Cerebellar cortex (tissue), 1 donor: ENCODE data around the gene PLXNA2.

Source experiments
- DNase-seq: peaks from one replicate; pipeline ENCODE4 v3.0.0-alpha.2; 2015; ENCODE audit warnings: low spot score

The PLXNA2 gene

DNA sequence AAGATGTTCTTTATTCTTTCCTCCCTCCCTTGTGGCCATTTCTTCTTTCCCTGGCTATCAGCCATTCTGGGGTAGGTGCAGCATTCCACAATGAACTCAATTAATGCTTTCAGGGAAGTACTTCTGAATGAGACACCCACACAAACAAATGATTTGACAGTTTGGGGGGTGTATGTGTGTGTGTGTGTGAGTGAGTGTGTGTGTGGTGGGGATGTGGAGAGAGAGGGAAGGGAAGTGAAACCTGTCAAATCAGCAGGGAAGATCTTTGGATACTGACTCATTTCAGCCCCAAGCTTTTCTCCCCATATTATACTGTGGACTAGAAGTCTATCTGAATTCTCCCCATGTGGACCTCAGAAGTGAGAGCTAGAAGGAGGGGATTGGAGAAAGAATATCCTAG is 178.3 kb downstream of the PLXNA2 start:
- DNase-seq, result no peak

DNA sequence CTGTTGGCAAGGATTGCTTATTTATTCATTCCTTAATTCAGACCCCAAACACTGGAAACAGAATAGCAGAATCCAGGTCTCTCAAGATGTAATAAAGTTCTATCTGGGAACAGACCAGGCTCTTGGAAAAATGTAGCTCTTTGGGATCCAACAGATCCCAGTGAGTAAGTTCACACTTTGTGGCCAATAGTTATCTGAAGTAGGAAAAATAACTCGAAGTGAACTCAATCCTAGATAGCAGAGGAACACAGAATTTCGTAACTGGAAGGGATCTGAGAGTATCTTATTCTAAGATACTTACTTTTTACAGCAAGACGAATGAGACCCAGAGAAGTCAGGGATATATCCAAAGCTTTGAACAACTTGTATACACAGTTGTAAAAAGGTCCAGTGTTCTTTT is 182.6 kb downstream of the PLXNA2 start:
- no peak for DNase-seq

DNA sequence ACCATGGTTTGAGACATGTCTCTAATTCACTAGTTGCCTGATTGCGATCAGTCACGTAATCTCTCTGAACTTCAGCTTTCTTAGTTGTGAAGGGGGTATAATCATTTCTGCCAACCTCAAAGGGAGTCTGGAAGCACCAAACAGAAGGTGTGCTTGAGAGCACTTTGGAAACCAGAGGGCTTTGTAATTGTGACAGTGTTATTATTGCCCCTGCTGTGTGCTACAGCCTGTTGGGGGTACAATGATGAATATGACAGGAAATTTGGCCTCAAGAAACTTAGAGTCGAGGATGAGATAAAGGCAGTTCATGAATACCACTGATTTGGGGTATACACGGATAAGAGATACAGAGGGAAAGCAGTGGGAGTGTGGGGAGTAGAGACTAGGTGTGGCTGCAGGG is 183.1 kb downstream of the PLXNA2 start:
- DNase-seq, result no peak

DNA sequence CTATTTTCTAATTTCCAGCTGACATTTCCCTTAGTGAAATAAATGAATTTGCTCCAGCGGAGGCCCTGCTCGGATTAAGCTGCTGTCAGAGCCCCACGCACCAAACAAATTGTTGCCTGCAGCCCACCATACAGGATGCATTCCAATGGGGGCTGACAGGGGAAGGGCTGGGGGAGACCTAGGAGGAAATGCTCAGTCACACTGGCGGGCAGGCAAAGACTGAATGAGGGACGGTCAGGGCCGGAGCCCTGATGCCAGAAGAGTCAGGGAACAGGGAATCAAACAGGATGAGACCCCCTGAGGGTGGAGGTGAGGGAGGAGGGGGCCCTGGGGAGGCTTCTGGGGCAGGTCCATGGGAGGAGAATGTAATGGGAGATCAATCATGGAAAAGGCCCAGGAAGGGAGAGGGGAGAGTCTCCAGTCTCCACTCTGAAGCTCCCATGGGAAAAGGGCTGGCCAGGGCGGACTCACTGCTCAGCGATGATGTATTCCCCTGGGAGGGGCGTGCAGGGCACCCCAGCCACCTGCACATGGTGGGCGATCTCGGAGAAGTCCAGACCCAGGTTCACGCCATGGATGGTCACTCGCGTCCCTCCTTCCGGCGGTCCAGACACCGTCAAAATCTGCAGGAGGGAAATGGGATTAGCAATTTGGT is 183.8 kb downstream of the PLXNA2 start:
- no peak for DNase-seq

DNA sequence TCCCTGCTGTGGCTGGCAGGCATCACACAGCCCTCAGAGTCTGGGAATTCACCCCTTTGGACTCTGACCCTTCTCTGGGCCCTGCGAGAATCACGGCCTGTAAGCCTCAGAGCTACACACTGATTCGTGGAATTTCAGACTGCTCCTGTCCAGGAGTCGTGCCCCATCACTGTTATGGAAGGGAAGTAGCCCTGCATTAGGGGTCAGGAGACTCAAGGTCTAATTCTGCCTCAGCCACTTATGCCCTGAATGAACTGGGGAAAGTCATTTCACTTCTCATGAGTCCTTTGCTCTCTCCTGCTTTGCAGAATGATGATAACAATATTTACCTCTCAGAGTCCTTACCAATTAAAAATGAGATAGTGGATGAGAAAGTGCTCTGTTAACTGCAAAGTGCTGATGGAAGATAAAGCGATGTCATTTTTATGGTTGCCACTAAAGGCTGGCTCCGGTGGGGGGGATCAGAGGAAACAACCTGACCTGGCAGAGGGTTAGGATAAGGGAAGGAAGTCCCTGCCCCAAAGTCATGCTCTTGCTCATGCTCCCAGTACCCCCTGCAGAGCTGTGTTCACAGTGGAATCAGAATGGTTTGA is 184.7 kb downstream of the PLXNA2 start:
- no peak for DNase-seq

DNA sequence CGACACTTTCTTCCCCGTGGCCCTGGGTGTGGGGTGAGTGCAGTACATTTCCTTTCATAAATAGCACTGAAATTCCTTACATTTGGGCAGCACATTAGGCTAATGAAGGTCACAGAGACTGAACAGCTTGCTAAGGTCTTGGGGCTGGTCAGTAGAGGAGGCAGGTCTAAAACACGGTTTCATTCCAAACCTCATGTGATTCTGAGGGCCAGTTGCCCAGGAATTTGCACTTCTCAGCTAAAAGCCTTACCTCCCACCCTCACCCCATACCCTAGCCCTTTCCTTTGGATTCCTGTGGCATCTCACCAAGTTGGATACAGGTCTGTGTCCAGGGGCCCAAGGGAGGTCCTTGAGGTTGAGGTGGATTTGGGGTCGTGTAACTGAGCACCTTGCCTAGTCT is 185.4 kb downstream of the PLXNA2 start:
- DNase-seq, result peak; percentile 41

DNA sequence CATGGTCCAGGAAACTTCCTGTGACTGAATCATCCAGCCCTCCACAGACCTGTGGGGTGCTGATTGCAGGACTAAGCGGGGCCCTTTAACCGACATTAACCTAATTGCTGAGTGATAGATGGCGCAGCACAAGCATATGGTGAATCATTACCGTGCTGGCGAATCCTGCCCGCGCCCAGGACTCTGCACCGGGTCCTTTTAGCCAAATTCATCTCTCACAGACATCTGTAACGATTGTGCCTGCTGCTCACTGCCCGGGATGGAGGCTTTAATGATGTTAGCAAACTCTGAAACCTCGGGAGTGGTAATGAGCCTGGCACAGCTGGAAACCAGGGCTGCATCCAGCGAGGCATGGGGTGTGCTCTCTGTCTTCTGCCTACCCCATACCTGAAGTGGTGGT is 185.9 kb downstream of the PLXNA2 start:
- DNase-seq, result peak; percentile 43

DNA sequence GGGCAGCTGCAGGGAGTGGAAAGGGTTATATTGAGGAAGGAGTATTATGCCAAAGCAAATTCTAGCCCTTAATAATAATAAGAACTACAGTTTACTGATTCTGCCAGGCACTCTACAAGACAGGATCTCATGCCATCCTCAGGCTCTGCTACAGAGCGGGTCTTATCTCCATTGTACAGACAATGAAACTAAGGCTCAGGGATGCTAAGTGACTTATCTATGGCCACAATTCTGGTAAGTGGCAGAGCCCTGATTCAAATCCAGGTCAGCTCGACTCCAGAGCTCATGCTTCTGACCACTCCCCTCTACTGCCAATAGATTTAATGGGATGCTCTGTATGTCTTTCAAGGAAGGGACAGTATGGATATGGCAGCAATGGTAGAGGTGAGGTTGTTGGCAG is 187.1 kb downstream of the PLXNA2 start:
- no peak for DNase-seq

DNA sequence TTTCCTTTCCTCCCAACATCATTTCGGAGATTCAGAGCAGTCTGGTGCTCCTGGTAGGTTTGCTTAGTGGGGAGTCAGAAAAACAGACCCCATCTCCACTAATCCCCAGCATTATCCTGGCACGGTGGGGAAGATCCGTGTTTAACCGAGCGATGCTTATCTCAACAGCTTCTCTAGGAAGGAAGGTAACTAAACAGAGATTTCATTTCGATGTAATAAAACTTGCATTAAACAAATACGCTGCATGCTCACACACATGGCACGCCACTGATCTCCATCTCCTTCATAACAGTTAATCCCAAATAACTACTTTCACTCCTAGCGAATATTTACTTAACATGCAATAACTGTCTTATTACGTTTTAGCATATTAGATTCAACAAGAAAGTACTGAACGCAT is 188.6 kb downstream of the PLXNA2 start:
- no peak for DNase-seq

DNA sequence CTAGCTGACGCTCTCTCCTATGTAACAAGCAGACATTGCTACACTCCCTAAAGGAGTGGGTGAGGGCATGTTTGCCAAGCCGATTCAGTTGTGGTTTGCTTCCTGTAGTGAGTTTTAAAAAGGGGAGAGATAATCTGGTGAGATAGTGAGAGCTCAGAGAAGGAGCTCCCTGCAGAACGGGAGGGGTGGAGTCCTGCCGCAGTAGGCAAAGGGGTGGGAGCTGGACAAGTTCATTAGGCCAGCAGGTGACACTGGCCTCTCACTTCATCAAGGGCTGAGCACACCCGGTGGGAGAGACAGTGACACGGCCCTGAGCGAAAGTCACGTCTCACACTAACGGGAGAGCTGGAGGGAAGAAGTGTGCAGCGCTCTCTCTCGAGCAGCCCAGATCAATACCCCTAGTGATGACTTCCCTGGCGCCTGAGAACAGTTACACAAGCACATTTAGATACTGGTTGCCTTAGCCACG is 189.2 kb downstream of the PLXNA2 start:
- no peak for DNase-seq

DNA sequence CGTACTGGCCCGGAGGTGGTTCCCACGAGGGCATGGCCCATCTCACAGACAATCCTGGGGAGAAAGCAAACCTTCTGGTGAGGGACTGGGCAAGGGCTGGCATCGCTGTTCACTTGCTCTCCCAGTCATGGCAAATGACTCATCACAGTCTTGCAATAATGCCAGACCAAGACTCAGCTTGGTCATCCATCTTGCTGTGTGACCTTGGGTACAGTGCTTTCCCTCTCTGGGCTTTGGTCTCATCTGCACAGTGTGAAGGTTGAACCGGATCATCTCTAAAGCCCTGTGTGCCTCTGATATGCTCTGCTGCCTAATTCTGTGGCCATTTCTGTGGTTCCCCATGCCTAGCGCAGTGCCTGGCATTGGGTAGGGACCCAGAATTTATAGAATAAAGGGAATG is 189.7 kb downstream of the PLXNA2 start:
- no peak for DNase-seq

DNA sequence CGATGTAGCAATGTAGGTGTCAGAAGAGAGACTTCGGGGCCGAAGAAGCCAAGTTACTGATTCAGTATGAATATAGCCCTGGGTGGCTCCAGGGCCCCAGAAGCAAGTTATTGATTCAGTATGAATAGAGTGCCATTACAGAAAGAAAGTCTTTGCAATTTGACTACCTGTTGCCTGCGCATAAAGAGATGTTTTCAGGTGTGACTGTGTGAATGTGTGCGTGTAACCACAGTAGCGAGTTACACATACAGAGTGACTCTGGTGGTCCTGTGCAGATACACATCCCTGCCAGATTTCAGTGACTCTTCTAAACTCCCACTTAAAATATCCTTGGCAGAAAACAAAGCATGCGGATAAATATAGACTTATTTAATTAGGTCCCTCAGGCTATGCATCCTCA is 190.5 kb downstream of the PLXNA2 start:
- DNase-seq, result no peak

DNA sequence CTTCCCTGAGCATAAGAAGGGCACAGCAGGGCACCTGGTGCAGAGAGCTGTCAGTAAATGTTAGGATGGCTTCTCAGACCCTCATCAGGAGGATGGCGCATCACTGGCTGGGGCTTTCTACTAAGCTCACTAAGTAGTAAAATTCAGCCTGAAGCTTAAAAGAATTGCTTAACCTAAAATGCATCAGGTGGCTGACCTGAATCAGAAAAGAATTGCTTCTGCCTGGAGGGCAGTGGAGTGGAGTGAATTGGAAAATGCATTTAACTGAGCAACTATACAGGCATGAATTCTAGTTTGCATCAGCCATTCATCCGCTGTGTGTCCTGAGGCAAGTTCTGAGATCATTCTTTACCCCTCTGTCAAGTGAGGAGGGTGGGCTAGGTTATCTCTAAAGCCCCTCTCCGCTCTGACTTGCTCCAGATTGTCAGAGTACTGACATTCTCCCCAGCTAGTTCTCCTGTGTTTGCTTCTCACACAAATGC is 191.2 kb downstream of the PLXNA2 start:
- DNase-seq, result no peak

DNA sequence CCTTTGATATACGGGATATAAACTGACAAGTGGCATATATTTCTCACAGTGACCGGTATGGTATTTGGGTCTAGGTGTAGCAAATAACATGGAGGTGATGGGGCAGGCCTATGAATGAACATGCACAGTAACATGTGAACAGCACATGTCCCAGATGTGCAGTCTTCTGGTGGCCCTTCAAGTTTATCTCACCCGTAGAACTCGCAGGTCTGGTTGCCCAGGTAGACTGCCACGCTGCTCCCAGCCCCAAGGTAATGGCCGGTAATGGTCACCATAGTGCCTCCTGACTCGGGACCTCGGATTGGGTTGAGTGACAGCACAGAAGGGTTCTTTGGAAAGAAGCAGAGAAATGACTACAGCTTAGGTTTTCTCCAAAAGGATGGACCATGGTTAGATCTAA is 192.0 kb downstream of the PLXNA2 start:
- DNase-seq, result no peak

DNA sequence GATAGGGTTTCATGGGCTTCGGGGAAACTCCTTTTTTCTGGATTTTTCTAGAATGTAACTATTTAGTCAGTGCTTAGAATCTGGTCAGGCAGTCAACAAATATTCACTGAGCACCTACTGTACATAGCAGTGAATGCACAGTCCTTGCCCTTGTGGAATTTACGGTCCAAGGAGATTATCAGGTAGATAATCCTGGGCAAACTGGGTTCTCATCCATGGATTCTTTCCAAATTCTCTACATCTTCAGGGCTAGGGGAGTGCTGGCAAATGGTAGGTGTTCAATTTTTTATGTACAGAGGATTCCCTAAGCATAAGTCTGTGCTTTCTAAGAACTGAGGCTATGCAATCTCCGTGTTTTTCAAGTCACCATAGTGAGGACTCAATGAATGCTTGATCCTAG is 192.5 kb downstream of the PLXNA2 start:
- DNase-seq, result no peak

DNA sequence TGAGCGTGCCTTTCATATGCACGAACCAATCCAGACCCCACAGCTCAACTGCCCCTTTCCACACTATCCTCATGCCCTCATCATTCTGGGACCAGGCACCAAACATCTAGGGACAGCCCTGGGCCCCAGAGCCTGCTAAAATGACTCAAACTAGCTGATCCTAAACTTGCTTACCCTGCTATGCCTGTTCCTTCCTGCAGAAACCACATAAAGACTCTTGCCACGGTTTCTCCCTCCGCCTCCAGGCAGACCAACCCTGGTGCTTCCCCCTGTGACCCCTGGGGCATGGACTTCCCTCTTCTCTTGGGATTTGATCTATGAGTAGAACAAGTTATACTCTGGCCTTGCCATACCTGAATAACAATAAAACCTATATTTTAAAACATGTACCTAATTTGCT is 195.3 kb downstream of the PLXNA2 start:
- DNase-seq, result no peak

DNA sequence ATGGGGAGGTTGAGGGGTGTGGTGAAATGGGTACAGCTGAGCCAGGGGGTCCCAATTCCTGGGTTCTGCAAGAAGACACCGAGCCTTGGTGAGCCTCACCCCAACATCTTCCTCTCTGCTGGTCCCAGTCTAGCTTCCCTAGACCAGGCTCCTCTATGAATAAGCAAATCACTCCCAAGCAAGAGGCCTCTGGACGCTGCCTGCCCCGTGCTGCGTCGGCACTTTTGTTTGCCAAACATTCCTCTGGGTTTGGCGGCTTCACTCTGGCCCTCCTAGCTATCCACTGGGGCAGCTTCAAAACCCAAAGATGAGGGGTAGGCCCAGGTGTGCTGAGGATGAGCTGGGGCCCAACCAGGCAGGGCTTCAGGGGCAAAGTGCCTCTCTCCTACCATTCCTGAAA is 196.2 kb downstream of the PLXNA2 start:
- no peak for DNase-seq

DNA sequence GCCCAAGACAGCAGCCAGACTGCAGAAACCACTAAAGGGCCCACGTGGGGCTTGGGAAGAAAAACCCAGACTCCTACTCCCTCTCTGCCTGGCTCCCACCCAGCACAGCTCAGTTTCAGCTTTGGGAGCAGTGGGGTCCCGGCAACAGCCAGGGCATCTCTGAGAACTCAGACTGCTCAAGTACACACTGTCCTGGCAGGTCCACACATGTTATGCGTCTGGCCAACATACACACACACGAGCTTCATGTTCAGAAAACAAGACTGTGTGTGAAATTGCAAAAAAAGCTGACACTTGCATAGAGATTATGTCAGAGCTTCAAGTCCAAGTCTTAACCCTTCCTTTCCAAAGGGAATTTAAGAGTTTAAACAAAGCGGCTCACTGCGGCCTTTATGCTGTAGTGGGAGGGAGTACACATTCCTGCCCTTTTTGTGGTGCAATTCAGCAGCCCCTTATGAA is 196.7 kb downstream of the PLXNA2 start:
- no peak for DNase-seq

DNA sequence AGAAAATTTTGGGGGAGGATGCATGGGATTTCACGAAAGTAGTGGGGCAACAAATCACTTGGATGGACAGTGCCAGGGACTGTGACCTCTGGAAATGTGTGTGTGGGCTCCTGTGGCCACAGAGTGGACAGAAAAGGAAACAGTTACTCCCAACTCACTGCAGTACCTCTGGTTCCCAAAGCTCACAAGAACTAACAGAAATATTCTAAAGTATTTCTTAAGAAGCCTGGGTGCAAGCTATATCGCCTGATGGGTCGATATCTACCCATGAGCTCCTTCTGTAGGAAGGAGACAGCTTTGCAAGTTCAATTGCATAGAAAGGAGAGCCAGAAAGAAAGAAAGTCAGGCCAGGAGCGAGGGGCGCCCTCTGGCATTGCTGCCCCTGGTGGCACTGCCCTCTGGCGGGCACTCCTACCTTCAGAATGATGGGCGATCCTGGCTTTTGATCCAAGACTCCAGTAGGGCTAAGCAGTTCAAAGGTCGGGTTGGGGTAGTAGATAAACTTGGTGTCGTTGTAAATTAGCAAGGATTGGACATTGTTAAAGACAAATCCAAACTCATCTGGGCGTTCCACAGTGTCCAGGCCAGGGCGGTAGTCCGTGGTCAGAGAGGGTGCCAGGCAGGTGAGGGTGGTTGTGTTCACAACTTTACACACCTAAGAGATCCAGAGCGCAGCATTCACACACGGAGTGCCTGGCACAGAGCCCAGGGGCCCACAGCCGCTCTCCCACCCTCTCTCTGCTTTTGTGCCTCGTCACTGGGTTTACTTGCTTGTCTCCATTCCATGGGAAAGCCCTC is 198.5 kb downstream of the PLXNA2 start:
- DNase-seq, result no peak

DNA sequence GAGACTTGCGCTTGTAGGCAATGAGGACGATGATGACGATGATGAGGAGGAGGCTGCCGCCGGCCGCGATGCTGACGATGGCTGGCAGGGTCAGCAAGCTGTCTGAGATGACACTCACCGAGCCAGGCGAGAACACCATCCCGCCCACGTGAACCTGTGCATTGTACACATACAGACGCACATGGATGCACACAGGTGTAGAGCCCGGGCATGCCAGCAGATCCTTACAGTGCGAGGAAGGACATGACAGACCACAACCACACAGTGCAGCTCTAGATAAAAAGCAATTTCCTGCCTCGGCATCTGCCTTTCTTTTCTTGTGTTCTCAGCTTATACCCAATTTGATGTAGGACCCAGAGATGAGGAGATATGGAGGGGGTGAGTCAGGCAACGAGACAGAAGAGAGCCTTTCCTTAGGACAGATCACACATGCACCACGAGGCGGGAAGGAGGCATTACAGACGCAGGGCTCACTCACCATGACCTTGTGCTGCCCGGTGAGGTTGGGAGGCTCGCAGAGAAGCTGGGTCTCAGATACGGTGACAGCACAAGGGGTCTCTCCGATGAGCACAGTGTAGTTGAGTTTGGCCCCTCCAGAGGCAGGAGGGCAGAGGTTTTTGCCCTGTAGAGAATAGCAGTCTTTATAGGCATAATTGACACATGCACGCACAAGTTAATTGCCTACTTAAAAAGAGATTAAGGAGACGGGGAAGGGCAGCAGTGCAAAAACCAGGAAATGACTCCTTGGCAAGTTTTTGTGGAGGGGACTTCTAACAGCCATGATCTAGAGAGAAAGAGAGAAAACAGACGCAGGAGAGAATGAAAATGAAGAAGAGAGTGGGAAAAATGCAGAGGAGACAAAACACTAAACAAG is 199.4 kb downstream of the PLXNA2 start:
- DNase-seq, result no peak

DNA sequence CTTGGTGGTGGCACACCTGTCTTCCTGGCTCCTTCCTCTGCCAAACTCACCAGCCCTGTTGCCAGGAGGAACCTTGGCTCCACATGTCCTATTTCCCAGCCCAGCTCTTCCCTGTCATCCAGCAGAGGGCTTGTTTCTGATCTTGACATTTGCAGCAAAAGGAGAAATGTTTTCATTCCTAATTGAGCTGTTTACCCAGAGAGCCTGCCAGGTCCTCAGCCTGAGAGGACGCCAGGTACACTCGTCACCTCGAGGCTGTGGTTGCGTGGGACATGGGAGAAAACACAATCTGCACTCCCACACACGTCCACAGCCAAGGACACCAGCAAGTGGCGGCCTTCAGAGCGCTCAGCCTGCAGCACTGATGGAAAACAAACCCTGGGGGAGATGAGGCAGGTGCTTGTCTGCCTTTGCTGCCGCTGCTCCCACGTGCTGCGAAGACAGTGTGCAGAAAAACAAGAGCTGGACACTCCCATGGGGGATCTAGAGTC is 200.4 kb downstream of the PLXNA2 start:
- DNase-seq, result peak; percentile 95

DNA sequence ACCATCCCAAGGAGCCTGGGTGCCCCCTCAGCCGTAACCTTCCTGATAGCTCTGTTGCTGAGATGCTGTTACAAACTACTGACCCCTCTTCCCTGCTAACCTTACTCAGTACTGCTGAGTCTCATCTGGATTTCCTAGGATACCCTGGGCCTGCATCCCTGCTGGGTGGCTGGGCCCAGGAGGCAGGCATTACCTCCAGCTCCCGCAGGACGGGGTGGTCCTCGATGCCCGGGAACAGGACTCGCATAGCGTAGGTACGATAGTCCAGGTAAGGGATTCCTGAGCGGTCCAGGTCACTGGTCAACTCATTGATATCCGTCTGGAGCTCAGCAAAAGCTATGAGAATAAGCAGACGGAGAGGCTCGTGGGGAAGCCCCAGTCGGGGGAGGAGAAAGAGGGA is 201.3 kb downstream of the PLXNA2 start:
- no peak for DNase-seq
